Spleen (tissue), 7 donors: ENCODE measurements around the gene MICAL3.

ENCODE experiments used
- POLR2A ChIP-seq, 3 donors: fragments of 450-650 bp; IDR thresholded peaks; one replicate each; pipeline ENCODE4 v1.5.1; 2017; ENCODE audit warnings: antibody characterized with exemption in 3 of 3, mild to moderate bottlenecking in 1 of 3
- POLR2AphosphoS5 ChIP-seq, 3 donors: sonication (generic); formaldehyde crosslinking; IDR thresholded peaks; one replicate each; pipeline ENCODE4 v1.5.1; 2017; ENCODE audit warnings: antibody characterized with exemption in 3 of 3
- TF ChIP-seq, protein P1 (sequence below), 11 experiments: fragments of 200-600 bp in 7 of 11; fragments of 450-650 bp in 4 of 11; sonication (generic) in 4 of 11; IDR thresholded peaks in 8 of 11; conservative IDR thresholded peaks in 3 of 11; 1 replicate in 7 of 11; 2 replicates in 4 of 11; pipeline versions ENCODE4 v1.4.0 to v1.8.0; 2016 to 2021; ENCODE audit warnings: antibody characterized with exemption in 11 of 11, inconsistent platforms in 4 of 11, mild to moderate bottlenecking in 1 of 11
- donor health status: DM: no; HTN: no; CAD: no; lungs with moderate emphysema.
- donor health status: DM: no; HTN: no; CAD: no.
- donor health status: DM: no; HTN: no; CAD: no.

DNA sequence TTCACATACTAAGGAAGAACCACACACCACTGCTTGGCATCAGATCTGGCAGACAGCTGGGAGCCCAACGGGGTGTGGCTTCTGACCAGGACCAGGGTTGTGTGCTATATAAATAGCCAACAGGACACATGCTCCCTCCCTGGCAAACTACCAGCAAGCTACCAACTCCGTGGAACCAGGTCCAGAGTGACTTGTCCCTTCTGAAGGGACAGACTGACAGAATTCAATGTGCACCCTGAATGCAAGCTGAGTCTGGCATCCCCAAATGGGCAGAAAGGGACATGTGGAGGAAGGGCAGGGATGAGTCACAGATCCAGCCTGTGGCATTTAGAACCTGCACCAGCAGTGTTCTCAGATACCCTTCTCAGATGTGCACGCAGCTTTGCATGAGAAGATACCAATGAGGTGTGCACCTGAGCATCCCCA is 92.9 kb downstream of the MICAL3 start:
- TF ChIP-seq POLR2A (IDR thresholded peaks at IDR 0.05) (no peak), POLR2AphosphoS5 (IDR thresholded peaks at IDR 0.05) (no peak)
- TF ChIP-seq, protein P1, sequence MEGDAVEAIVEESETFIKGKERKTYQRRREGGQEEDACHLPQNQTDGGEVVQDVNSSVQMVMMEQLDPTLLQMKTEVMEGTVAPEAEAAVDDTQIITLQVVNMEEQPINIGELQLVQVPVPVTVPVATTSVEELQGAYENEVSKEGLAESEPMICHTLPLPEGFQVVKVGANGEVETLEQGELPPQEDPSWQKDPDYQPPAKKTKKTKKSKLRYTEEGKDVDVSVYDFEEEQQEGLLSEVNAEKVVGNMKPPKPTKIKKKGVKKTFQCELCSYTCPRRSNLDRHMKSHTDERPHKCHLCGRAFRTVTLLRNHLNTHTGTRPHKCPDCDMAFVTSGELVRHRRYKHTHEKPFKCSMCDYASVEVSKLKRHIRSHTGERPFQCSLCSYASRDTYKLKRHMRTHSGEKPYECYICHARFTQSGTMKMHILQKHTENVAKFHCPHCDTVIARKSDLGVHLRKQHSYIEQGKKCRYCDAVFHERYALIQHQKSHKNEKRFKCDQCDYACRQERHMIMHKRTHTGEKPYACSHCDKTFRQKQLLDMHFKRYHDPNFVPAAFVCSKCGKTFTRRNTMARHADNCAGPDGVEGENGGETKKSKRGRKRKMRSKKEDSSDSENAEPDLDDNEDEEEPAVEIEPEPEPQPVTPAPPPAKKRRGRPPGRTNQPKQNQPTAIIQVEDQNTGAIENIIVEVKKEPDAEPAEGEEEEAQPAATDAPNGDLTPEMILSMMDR (IDR thresholded peaks at IDR 0.05 in 8 of 11, conservative IDR thresholded peaks at IDR 0.05 in 3 of 11), result no peak
